H1 (cell line): ENCODE results near the gene CASK. TPM values are rescaled to one million over a fixed set of nuclear protein-coding genes. Genes with fewer than 3 reads are reported as not detected.

Experiments used
- CREB1 ChIP-seq: IDR thresholded peaks from 2 replicates; pipeline ENCODE4 v1.6.1; 2012; ENCODE audit warnings: inconsistent platforms
- EP300 ChIP-seq, 2 experiments: IDR thresholded peaks; 1 replicate in 1 of 2; 2 replicates in 1 of 2; pipeline ENCODE4 v1.6.1; 2011 to 2012; ENCODE audit warnings: low read depth in 2 of 2, low read length in 2 of 2, mild to moderate bottlenecking in 2 of 2, borderline replicate concordance in 1 of 2, inconsistent platforms in 1 of 2, moderate library complexity in 1 of 2
- SIRT6 ChIP-seq: IDR thresholded peaks from one replicate; pipeline ENCODE4 v1.7.1; 2012; ENCODE audit warnings: low read length, inconsistent platforms
- TAF7 ChIP-seq: optimal IDR thresholded peaks from 2 replicates; pipeline ENCODE3; 2011; ENCODE audit warnings: low read depth, mild to moderate bottlenecking, inconsistent platforms, low read length, moderate library complexity, borderline replicate concordance
- polyA plus RNA-seq, 7 experiments: library from polyadenylated mRNA; depleted of rRNA in 3 of 7; stranded (reverse) in 5 of 7; unstranded in 2 of 7; fragments of >200 nt in 5 of 7; fragments of 200-250 nt in 2 of 7; gene quantifications; 1 replicate in 5 of 7; 2 replicates in 1 of 7; 4 replicates in 1 of 7; pipeline versions ENCODE4 v1.2.1 to v1.2.3, GENCODE V29; 2011 to 2013; ENCODE audit warnings: missing spikeins in 2 of 7, mixed read lengths in 2 of 7
- total RNA-seq: library from RNA; stranded (reverse); fragmentation: NEBNext Ultra II Directional; extraction: Animal tissue kit (Norgen Biotek cat#: 25700); gene quantifications from 2 replicates; pipeline ENCODE4 v1.2.1, GENCODE V29; 2021

The CASK gene
- total and polyA plus RNA-seq, 2 of the 8 experiments (the other 6 are each of a cell fraction or from before 2014, with no cell fraction given) = 21.6 to 55.1 TPM

DNA sequence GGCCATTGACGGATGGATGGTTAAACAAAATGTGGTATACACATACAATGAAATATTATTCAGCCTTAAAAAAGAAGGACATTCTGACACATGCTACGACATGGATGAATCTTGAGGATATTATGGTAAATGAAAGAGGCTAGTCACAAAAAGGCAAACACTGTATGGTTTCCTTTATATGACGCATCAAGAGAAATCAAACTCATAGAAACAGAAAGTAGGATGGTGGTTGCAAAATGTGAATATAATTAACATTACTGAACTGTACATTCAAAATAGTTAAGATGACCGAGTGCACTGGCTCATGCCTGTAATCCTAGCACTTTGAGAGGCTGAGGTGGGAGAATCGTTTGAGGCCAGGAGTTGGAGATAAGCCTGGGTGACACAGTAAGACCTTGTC lies 9.5 kb upstream of the CASK start (continued):
- TF ChIP-seq TAF7 = no peak
- no peak for TF ChIP-seq SIRT6
- no peak for TF ChIP-seq EP300 (IDR thresholded peaks at IDR 0.05; ENCODE audit: borderline replicate concordance in 1 of 2, low read depth in 2 of 2, low read length in 2 of 2)
- TF ChIP-seq CREB1 = no peak
